ENCODE measurements around the gene REXO5.

DNA sequence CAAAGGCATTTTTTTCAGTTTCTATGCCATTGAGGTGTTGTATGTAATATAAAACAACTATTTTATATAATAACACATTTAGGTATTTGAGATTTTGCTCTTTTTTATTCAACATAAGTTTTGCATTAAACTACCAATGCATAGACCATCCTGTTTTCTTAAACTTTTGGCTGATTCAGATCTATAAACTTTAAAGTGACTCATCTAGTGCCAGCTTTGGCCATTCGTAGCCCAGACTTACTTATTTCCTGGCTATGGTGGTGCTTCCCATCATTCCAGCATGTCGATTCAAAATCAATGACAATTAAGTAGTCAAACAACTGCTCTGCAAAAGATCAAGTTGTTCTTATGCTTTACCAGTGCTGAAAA is 3.2 kb upstream of the REXO5 start:
- TF ChIP-seq, protein P1, sequence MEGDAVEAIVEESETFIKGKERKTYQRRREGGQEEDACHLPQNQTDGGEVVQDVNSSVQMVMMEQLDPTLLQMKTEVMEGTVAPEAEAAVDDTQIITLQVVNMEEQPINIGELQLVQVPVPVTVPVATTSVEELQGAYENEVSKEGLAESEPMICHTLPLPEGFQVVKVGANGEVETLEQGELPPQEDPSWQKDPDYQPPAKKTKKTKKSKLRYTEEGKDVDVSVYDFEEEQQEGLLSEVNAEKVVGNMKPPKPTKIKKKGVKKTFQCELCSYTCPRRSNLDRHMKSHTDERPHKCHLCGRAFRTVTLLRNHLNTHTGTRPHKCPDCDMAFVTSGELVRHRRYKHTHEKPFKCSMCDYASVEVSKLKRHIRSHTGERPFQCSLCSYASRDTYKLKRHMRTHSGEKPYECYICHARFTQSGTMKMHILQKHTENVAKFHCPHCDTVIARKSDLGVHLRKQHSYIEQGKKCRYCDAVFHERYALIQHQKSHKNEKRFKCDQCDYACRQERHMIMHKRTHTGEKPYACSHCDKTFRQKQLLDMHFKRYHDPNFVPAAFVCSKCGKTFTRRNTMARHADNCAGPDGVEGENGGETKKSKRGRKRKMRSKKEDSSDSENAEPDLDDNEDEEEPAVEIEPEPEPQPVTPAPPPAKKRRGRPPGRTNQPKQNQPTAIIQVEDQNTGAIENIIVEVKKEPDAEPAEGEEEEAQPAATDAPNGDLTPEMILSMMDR (IDR thresholded peaks at IDR 0.05) = no peak
- TF ChIP-seq POLR2A (IDR thresholded peaks at IDR 0.05; ENCODE audit: low read depth) = no peak
- no peak for TF ChIP-seq POLR2AphosphoS5 (IDR thresholded peaks at IDR 0.05)
